Measurements from ENCODE around the gene APCDD1L.

- TF ChIP-seq CTCF (IDR thresholded peaks at IDR 0.05 in 4 of 5, conservative IDR thresholded peaks at IDR 0.05 in 1 of 5) (no peak), POLR2A (IDR thresholded peaks at IDR 0.05) (no peak)
Observed at GRCh38 chr20:58461104-58461503, 54.1 kb downstream of the APCDD1L start.

All from gastrocnemius medialis (tissue), 4 donors.